ENCODE results near the gene GALNS. TPM values are rescaled to one million over a fixed set of nuclear protein-coding genes. Genes with fewer than 3 reads are reported as not detected.
A peak's percentile ranks its signal among the peaks of the same experiment; 100 is the strongest.

GALNS gene
- total and polyA plus RNA-seq, 2 of the 13 experiments (the other 11 are each of a cell fraction or from before 2014, with no cell fraction given): 9.2 to 9.8 TPM

DNA sequence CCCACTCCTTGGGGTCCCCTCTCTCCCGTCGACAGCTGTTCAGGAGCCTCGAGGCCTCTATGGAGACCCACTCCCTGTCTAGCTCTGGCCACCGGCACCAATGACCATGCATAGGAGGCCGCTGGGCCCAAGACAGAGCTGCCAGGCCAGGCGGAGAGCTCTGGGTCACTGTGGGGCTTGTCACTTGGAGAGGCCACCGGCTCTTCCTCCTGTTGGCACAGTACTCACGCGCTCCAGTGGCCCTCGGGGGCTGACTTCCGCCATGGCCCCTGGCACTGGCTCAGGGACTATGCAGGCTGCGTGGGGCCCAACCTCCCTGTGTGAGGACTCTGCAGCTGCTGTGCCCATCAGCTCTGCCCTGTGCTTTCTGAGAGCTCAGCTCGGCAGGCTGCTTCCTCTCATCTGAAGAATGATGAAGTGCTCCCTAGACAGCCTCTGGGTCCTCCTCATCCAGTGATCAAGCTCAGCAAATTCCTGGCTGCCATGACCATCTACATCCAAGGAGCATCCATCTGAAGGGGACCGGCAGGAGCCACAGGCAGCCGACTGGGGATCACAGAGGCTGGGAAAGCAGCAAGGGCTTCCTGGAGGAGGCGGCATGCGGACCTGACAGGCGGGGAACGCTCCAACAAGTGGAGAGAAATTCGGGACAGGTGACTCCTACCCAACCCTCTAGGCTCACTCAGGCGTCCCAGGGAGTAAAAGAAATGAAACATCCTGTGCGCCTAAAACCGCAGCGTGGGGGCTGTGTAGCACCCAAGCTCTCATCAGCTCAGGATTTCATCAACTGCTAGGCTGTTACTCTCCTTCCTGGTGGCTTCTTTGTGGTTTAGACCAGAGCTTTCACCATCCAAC is 16.8 kb downstream of the GALNS start:
- H3K9ac ChIP-seq (ENCODE audit: insufficient read depth, low read depth, low read length): no peak overlapping the region
- FAIRE-seq (no peak), DNase-seq (ENCODE audit: low spot score) (no peak), ATAC-seq (no peak)
- H3K36me3 ChIP-seq (replicated peaks in 1 of 2; ENCODE audit: control insufficient read depth in 1 of 2, insufficient read depth in 2 of 2, low read length in 2 of 2): no peaks in the 10 kb centered on the region
- H3K4me2 ChIP-seq (ENCODE audit: low read depth, low read length): no peak overlapping the region
- no peaks in the 10 kb centered on the region for H3K27me3 ChIP-seq (ENCODE audit: control insufficient read depth in 1 of 2, insufficient read depth in 2 of 2, low read length in 2 of 2)
- CTCF ChIA-PET (ENCODE audit: low intra/inter-chr PET ratio, low total read pairs): interaction anchor here (0.6 to 2.5 kb wide), 7 partner anchors 18 to 328 kb away, joined by 3 to 22 read pairs (median 4); partner anchors contain the start of genes APRT, GALNS, RNF166 and TRAPPC2L
- TF ChIP-seq ZNF263 (CRISPR knock-in tag; IDR thresholded peaks at IDR 0.05) (peak; percentile 51), ZNF768 (CRISPR knock-in tag; IDR thresholded peaks at IDR 0.05) (0 out of 2 replicates have a peak, but pooled peaks have one; percentile 1), FOXK1 (CRISPR knock-in tag; IDR thresholded peaks at IDR 0.05; ENCODE audit: borderline replicate concordance, low read depth) (no peak), ZFP36 (IDR thresholded peaks at IDR 0.05; ENCODE audit: borderline replicate concordance, low read depth, low read length, partially characterized antibody) (peak; percentile 54), ZNF577 (CRISPR knock-in tag; IDR thresholded peaks at IDR 0.05; ENCODE audit: borderline replicate concordance, low read depth) (no peak)
- no peaks in the 10 kb centered on the region for H4K20me1 ChIP-seq (ENCODE audit: insufficient read depth, low read length)
- BruUV-seq (replicated peaks): no TSS peak
- H3K4me1 ChIP-seq (ENCODE audit: insufficient read depth, low read length): no peaks in the 10 kb centered on the region
- intact Hi-C loops (cut with micrococcal nuclease; ENCODE audit: unreplicated experiment): loop anchor here (1.0 kb wide), 1 partner anchor 17 kb away; the partner anchor contains the start of gene TRAPPC2L
- H2AFZ ChIP-seq (ENCODE audit: low read length): no peak overlapping the region
- no peak overlapping the region for H3K4me3 ChIP-seq (replicated peaks in 1 of 3; ENCODE audit: insufficient read depth in 1 of 3, low read depth in 2 of 3, low read length in 3 of 3)
- H3K27ac ChIP-seq (ENCODE audit: extremely low read length, insufficient read depth, low read length): peak overlapping the region; percentile 7
- WGBS (ENCODE audit: low lambda C conversion rate): 95% methylated on average over 19 of the region's 24 CpGs
- POLR2A ChIA-PET: interaction anchor here (0.9 to 1.0 kb wide), 2 partner anchors 28 to 361 kb away, joined by 3 to 5 read pairs; partner anchors contain the start of gene APRT
- H3K79me2 ChIP-seq (ENCODE audit: insufficient read depth, low read length): no peaks in the 10 kb centered on the region
- H3K9me3 ChIP-seq (ENCODE audit: low read length): no peaks in the 10 kb centered on the region
- in situ Hi-C loops (cut with HindIII; ENCODE audit: extremely low pct_ligation_motif_present, low pct_unique_long_range_greater_than_20kb): no loop called here

- H3K4me3 ChIP-seq (replicated peaks in 1 of 3; ENCODE audit: insufficient read depth in 1 of 3, low read depth in 2 of 3, low read length in 3 of 3): no peak overlapping the region
- CTCF ChIA-PET (ENCODE audit: low intra/inter-chr PET ratio, low total read pairs): interaction anchor here (0.6 to 2.5 kb wide), 8 partner anchors 18 to 329 kb away, joined by 3 to 22 read pairs (median 4); partner anchors contain the start of genes APRT, GALNS, RNF166 and TRAPPC2L
- DNase-seq (ENCODE audit: low spot score) (peak; percentile 71), FAIRE-seq (peak; percentile 76), ATAC-seq (peak; percentile 33)
- peak overlapping the region; percentile 7 for H3K27ac ChIP-seq (ENCODE audit: extremely low read length, insufficient read depth, low read length)
- no peaks in the 10 kb centered on the region for H3K79me2 ChIP-seq (ENCODE audit: insufficient read depth, low read length)
- intact Hi-C loops (cut with micrococcal nuclease; ENCODE audit: unreplicated experiment) (loop anchor here (1.0 kb wide), 1 partner anchor 18 kb away; the partner anchor contains the start of gene TRAPPC2L), in situ Hi-C loops (cut with HindIII; ENCODE audit: extremely low pct_ligation_motif_present, low pct_unique_long_range_greater_than_20kb) (no loop called here)
- no peaks in the 10 kb centered on the region for H4K20me1 ChIP-seq (ENCODE audit: insufficient read depth, low read length)
- BruUV-seq (replicated peaks): no TSS peak
- H3K27me3 ChIP-seq (ENCODE audit: control insufficient read depth in 1 of 2, insufficient read depth in 2 of 2, low read length in 2 of 2): no peaks in the 10 kb centered on the region
- H3K4me1 ChIP-seq (ENCODE audit: insufficient read depth, low read length): no peaks in the 10 kb centered on the region
- 79% methylated on average over 18 of the region's 39 CpGs for WGBS (ENCODE audit: low lambda C conversion rate)
- H2AFZ ChIP-seq (ENCODE audit: low read length): no peak overlapping the region
- H3K9me3 ChIP-seq (ENCODE audit: low read length): no peaks in the 10 kb centered on the region
- POLR2A ChIA-PET: interaction anchor here (1.0 to 1.1 kb wide), 2 partner anchors 30 to 362 kb away, joined by 3 to 5 read pairs; no protein-coding TSS in a partner anchor
- H3K9ac ChIP-seq (ENCODE audit: insufficient read depth, low read depth, low read length): no peak overlapping the region
- H3K36me3 ChIP-seq (replicated peaks in 1 of 2; ENCODE audit: control insufficient read depth in 1 of 2, insufficient read depth in 2 of 2, low read length in 2 of 2): no peaks in the 10 kb centered on the region
- H3K4me2 ChIP-seq (ENCODE audit: low read depth, low read length): no peak overlapping the region
- TF ChIP-seq ARNT (IDR thresholded peaks at IDR 0.05): no peak
- TF ChIP-seq ZNF160 (CRISPR knock-in tag; IDR thresholded peaks at IDR 0.05): no peak
- no peak for TF ChIP-seq ARNTL (CRISPR knock-in tag; IDR thresholded peaks at IDR 0.05)
- TF ChIP-seq TAF1 (CRISPR knock-in tag; IDR thresholded peaks at IDR 0.05): peak; percentile 47; the same call in 1 of the 2 replicates
- TF ChIP-seq ELF4 (CRISPR knock-in tag; IDR thresholded peaks at IDR 0.05; ENCODE audit: borderline replicate concordance): no peak
- peak; percentile 74; the same call in 1 of the 2 replicates for TF ChIP-seq ZNF598 (CRISPR knock-in tag; IDR thresholded peaks at IDR 0.05; ENCODE audit: borderline replicate concordance)
- TF ChIP-seq SMAD1 (CRISPR knock-in tag; IDR thresholded peaks at IDR 0.05; ENCODE audit: borderline replicate concordance, low read depth): no peak
- TF ChIP-seq MBNL3 (CRISPR knock-in tag; conservative IDR thresholded peaks at IDR 0.05): no peak
- TF ChIP-seq RBM22 (optimal IDR thresholded peaks at IDR 0.05; ENCODE audit: low read length): no peak
- no peak for TF ChIP-seq ZNF550 (CRISPR knock-in tag; IDR thresholded peaks at IDR 0.05; ENCODE audit: borderline replicate concordance)
- TF ChIP-seq SUZ12 (IDR thresholded peaks at IDR 0.05; ENCODE audit: low read depth, low read length): no peak
- TF ChIP-seq, protein P1, sequence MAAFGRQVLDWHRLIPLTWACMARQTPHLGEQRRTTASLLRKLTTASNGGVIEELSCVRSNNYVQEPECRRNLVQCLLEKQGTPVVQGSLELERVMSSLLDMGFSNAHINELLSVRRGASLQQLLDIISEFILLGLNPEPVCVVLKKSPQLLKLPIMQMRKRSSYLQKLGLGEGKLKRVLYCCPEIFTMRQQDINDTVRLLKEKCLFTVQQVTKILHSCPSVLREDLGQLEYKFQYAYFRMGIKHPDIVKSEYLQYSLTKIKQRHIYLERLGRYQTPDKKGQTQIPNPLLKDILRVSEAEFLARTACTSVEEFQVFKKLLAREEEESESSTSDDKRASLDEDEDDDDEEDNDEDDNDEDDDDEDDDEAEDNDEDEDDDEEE (CRISPR knock-in tag; IDR thresholded peaks at IDR 0.05): no peak
Observed at GRCh38 chr16:88839026-88839529, 17.7 kb downstream of the GALNS start.
